ENCODE data around the gene ZNF213. TPM values are rescaled to one million over a fixed set of nuclear protein-coding genes. Genes with fewer than 3 reads are reported as not detected.
A peak's percentile ranks its signal among the peaks of the same experiment; 100 is the strongest.

Gene ZNF213
- total and polyA plus RNA-seq, 4 donors, result 7.8 to 13.1 (median 11.5) TPM

DNA sequence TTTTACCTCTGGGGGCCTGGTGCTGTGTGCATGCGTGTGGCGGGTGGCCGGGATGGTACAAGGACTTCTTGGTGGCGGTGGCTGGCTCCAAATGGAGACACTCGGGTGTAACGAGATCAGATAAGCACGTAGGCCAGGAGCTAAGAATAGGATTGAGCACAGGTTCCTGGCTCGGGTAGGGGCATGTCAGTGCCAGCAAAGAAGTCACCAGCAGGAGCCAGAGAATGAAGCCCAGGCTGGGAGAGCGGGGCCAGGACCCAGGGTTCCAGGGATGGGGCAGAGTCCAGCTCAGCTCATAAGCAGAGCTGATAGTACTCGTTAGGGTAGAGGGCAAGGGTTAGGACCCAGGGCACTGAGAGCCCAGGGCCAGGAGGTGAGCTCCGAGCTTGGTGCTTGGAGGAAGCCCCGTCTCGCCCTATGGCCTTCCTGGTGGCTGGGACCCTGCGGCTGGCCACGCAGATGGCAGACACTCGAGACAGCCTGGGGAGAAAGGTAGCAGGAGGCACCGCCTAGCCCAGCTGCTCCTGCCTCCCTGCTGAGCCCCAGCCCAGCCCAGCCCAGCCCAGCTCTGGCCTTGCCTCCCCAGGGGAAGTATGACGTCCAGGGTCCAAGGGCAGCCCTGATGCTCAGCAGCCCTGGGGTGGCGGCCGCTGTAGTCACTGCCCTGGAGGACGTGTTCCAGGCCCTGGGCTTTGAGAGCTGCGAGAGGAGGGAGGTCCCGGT lies 8.9 kb downstream of the ZNF213 start:
- WGBS, 2 donors, result 85 to 86% methylated on average over 23 of the region's 23 CpGs
- peak overlapping the region in 1 of 2 donors; percentile 87 for H3K27ac ChIP-seq (ENCODE audit: low read depth in 1 of 2, low read length in 1 of 2)
- H3K4me1 ChIP-seq (ENCODE audit: control insufficient read depth in 5 of 5, insufficient read depth in 5 of 5, low read length in 5 of 5), result no peaks in the 10 kb centered on the region
- H3K9ac ChIP-seq (ENCODE audit: insufficient read depth in 1 of 2, low read length in 2 of 2), result no peak overlapping the region
- H3K4me3 ChIP-seq, result no peak overlapping the region
- DNase-seq, result no peak
- no peak for ATAC-seq (ENCODE audit: insufficient read depth, low FRiP score)
- H3K27me3 ChIP-seq (ENCODE audit: control insufficient read depth in 3 of 3, insufficient read depth in 3 of 3, low read length in 2 of 3), result no peaks in the 10 kb centered on the region
- peaks cover 0 to 31% (median 5%) of the 10 kb centered on the region in 4 donors for H3K36me3 ChIP-seq (ENCODE audit: control insufficient read depth in 4 of 4, insufficient read depth in 4 of 4, low read length in 4 of 4)
- TF ChIP-seq, protein P1, sequence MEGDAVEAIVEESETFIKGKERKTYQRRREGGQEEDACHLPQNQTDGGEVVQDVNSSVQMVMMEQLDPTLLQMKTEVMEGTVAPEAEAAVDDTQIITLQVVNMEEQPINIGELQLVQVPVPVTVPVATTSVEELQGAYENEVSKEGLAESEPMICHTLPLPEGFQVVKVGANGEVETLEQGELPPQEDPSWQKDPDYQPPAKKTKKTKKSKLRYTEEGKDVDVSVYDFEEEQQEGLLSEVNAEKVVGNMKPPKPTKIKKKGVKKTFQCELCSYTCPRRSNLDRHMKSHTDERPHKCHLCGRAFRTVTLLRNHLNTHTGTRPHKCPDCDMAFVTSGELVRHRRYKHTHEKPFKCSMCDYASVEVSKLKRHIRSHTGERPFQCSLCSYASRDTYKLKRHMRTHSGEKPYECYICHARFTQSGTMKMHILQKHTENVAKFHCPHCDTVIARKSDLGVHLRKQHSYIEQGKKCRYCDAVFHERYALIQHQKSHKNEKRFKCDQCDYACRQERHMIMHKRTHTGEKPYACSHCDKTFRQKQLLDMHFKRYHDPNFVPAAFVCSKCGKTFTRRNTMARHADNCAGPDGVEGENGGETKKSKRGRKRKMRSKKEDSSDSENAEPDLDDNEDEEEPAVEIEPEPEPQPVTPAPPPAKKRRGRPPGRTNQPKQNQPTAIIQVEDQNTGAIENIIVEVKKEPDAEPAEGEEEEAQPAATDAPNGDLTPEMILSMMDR (IDR thresholded peaks at IDR 0.05; ENCODE audit: control extremely low read depth, extremely low read depth), result no peak
- no peaks in the 10 kb centered on the region for H3K9me3 ChIP-seq (ENCODE audit: control insufficient read depth in 4 of 4, insufficient read depth in 3 of 4, low read length in 3 of 4)

- H3K36me3 ChIP-seq (ENCODE audit: control insufficient read depth in 4 of 4, insufficient read depth in 4 of 4, low read length in 4 of 4), result peaks cover 0 to 25% (median 3%) of the 10 kb centered on the region in 4 donors
- ATAC-seq (ENCODE audit: insufficient read depth, low FRiP score), result no peak
- DNase-seq, result no peak
- no peaks in the 10 kb centered on the region for H3K27me3 ChIP-seq (ENCODE audit: control insufficient read depth in 3 of 3, insufficient read depth in 3 of 3, low read length in 2 of 3)
- no peak overlapping the region for H3K9ac ChIP-seq (ENCODE audit: insufficient read depth in 1 of 2, low read length in 2 of 2)
- TF ChIP-seq, protein P1 (IDR thresholded peaks at IDR 0.05; ENCODE audit: control extremely low read depth, extremely low read depth), result no peak
- 76 to 77% methylated on average over 18 of the region's 18 CpGs for WGBS, 2 donors
- no peaks in the 10 kb centered on the region for H3K9me3 ChIP-seq (ENCODE audit: control insufficient read depth in 4 of 4, insufficient read depth in 3 of 4, low read length in 3 of 4)
- peaks cover 0 to 3% (median 0%) of the 10 kb centered on the region in 5 donors for H3K4me1 ChIP-seq (ENCODE audit: control insufficient read depth in 5 of 5, insufficient read depth in 5 of 5, low read length in 5 of 5)
- peak overlapping the region in 1 of 2 donors; percentile 87 for H3K27ac ChIP-seq (ENCODE audit: low read depth in 1 of 2, low read length in 1 of 2)
- H3K4me3 ChIP-seq, result no peak overlapping the region
These were observed 9.6 kb downstream of the ZNF213 start for GRCh38 chr16:3144321-3144983.

DNA sequence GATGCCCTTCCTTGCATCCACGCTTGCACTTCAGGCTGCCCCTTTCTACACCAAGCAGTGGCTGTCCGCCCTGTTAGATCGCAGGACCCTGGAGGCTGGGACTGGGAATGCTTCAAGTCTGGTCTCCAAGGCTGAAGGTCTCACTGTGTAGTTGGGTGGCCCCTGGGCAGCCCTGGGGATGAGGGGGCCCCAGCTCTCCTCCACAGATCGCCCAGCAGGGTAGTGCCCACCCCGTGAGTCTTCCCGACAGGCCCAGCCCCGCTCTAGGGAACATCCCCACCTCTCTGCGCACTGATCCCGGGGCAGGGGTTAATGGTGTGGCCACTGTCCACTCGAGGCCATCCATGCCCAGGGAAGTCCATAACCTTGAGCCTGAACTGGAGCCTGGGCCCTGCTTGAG lies 10.3 kb downstream of the ZNF213 start:
- H3K4me1 ChIP-seq (ENCODE audit: control insufficient read depth in 5 of 5, insufficient read depth in 5 of 5, low read length in 5 of 5), result peaks cover 0 to 7% (median 0%) of the 10 kb centered on the region in 5 donors
- H3K4me3 ChIP-seq, result no peak overlapping the region
- DNase-seq (no peak), ATAC-seq (ENCODE audit: insufficient read depth, low FRiP score) (no peak)
- no peak overlapping the region for H3K9ac ChIP-seq (ENCODE audit: insufficient read depth in 1 of 2, low read length in 2 of 2)
- no peak overlapping the region for H3K27ac ChIP-seq (ENCODE audit: low read depth in 1 of 2, low read length in 1 of 2)
- H3K36me3 ChIP-seq (ENCODE audit: control insufficient read depth in 4 of 4, insufficient read depth in 4 of 4, low read length in 4 of 4), result peaks cover 0 to 24% (median 3%) of the 10 kb centered on the region in 4 donors
- WGBS, 2 donors, result 88 to 91% methylated on average over 10 of the region's 10 CpGs
- H3K27me3 ChIP-seq (ENCODE audit: control insufficient read depth in 3 of 3, insufficient read depth in 3 of 3, low read length in 2 of 3), result no peaks in the 10 kb centered on the region
- no peaks in the 10 kb centered on the region for H3K9me3 ChIP-seq (ENCODE audit: control insufficient read depth in 4 of 4, insufficient read depth in 3 of 4, low read length in 3 of 4)
- TF ChIP-seq, protein P1 (IDR thresholded peaks at IDR 0.05; ENCODE audit: control extremely low read depth, extremely low read depth), result no peak
